Breast epithelium (tissue), 4 donors: Measurements from ENCODE around the gene TOB1. TPM values are rescaled to one million over a fixed set of nuclear protein-coding genes. Genes with fewer than 3 reads are reported as not detected.

Experiments used
- DNase-seq, 2 donors: peaks; one replicate each; pipeline ENCODE4 v3.0.0-alpha.2; 2019; ENCODE audit warnings: low spot score in 2 of 2
- H3K27ac ChIP-seq, 2 donors: fragments of 200-600 bp; sonication (generic) in 1 of 2; one replicate each; pipeline ENCODE4 v1.5.1; 2016 to 2019; ENCODE audit warnings: mild to moderate bottlenecking in 1 of 2
- H3K27me3 ChIP-seq, 2 donors: fragments of 200-600 bp; sonication (generic) in 1 of 2; one replicate each; pipeline versions ENCODE4 v1.5.1 to v1.6.0; 2017 to 2019; ENCODE audit warnings: control low read depth in 1 of 2, mild to moderate bottlenecking in 1 of 2
- H3K36me3 ChIP-seq: fragments of 200-600 bp; one replicate; pipeline ENCODE4 v1.5.1; 2019
- H3K4me1 ChIP-seq, 2 donors: fragments of 200-600 bp; sonication (generic); one replicate each; pipeline ENCODE4 v1.5.1; 2016 to 2019; ENCODE audit warnings: control low read depth in 1 of 2
- H3K4me3 ChIP-seq, 3 donors: fragments of 200-600 bp; sonication (generic); 1 replicate in 2 of 3; 2 replicates in 1 of 3; pipeline ENCODE4 v1.5.1; 2016 to 2019; ENCODE audit warnings: mild to moderate bottlenecking in 3 of 3, moderate library complexity in 2 of 3
- H3K9me3 ChIP-seq, 2 donors: fragments of 200-600 bp; sonication (generic) in 1 of 2; one replicate each; pipeline ENCODE4 v1.5.1; 2016 to 2019; ENCODE audit warnings: control low read depth in 1 of 2
- CTCF ChIP-seq, 3 donors: fragments of 450-650 bp; IDR thresholded peaks; one replicate each; pipeline ENCODE4 v1.5.1; 2016 to 2017; ENCODE audit warnings: antibody characterized with exemption in 3 of 3, mild to moderate bottlenecking in 3 of 3, moderate library complexity in 3 of 3
- POLR2A ChIP-seq: fragments of 450-650 bp; IDR thresholded peaks from one replicate; pipeline ENCODE4 v1.6.1; 2016; ENCODE audit warnings: antibody characterized with exemption, mild to moderate bottlenecking, moderate library complexity
- POLR2AphosphoS5 ChIP-seq, 3 donors: sonication (generic); formaldehyde crosslinking; IDR thresholded peaks; one replicate each; pipeline ENCODE4 v1.6.1; 2017; ENCODE audit warnings: antibody characterized with exemption in 3 of 3
- intact Hi-C: fragments of 100-400 bp; cut with DNase I; formaldehyde crosslinking; loops from one replicate; pipeline ENCODE4 v1.15.1; 2023; ENCODE audit warnings: low total_unique reads
- total RNA-seq, 3 donors: library from RNA; depleted of rRNA; stranded (reverse); fragments of >200 nt; gene quantifications; one replicate each; pipeline ENCODE4 v1.1.0, GENCODE V29; 2016

The TOB1 gene
- total RNA-seq, 3 donors from 2014 or later: 12.6 to 145 (median 54.1) TPM

DNA sequence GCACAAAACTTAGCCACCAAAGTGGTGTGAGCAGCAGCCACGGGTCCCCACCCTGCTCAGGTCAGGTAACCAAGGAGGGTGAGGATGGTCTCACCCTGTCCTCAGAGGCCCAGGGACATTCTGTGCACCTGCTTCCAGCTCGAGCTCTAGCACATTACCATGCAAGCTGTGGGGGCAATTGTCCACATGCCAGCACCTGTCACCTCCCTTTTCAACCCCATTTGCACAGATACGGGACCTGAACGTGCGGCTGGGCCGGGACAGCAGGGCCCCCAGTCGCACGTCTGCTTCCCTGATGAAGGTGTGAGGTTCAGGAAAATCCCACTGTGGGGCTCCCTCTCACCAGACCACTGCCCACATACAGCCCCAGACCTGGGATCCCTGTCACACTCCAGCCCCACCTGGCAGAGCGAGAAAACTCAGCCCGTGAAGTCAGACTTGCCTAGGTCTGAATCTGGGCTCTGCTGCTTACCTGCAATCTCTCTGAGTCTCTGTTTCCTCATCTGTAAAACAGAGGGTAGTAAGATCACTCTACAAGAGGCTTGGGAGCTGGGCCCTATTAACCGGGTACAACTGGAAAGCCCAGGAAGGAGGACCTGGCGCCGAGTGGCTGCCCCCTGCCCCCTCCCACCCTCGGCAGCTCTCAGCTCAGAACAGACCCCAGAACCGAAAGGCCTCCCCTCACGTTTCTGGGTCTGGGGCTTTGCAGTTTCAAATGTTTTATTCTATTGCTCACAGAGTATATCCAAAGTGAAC, 22.8 kb downstream of the TOB1 start:
- intact Hi-C loops: loop anchor here (5.0 to 10.0 kb wide), 2 partner anchors 56 to 299 kb away; partner anchors contain the start of gene SPATA20
- DNase-seq: no peak
- Histone ChIP-seq H3K4me1 (no peaks in the 10 kb centered on the region), H3K36me3 (no peaks in the 10 kb centered on the region), H3K9me3 (no peaks in the 10 kb centered on the region), H3K4me3 (no peak overlapping the region), H3K27ac (no peak overlapping the region), H3K27me3 (no peaks in the 10 kb centered on the region)
- TF ChIP-seq POLR2AphosphoS5 (IDR thresholded peaks at IDR 0.05): no peak
- no peak for TF ChIP-seq POLR2A
- TF ChIP-seq CTCF (IDR thresholded peaks at IDR 0.05): no peak

DNA sequence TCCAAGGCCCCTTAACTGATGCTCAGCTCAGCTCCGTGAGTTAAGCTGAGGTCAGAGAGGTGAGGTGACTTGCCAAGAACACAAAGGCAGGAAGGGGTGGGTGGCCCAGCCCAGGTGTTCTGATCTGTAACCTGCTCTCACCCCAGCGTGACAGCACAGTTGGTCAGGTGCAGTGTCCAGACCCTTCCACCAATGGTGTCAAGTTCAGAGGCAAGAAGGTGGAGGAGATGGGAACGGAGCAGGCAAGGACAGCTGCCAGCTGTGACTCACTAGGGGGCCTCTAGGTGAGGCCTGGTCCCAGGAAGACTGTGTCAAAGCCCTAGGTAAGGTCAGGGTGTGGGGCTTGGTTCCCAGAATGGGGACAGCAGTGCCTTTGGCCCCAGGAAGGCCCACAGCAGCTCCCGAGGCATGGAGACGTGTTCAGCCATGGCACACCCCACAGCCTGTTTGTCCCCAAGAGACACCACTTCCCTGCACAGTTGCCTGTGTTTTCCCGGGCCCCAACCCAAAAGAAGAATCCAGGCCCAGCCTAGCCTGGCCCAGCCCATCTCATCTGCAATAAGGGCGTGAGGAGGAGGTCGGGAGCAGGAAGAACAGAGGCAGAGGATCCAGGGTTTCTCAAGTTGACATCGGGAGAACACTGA, 23.5 kb downstream of the TOB1 start:
- no peaks in the 10 kb centered on the region for H3K27me3 ChIP-seq
- H3K4me1 ChIP-seq: no peaks in the 10 kb centered on the region
- H3K36me3 ChIP-seq: no peaks in the 10 kb centered on the region
- TF ChIP-seq CTCF (IDR thresholded peaks at IDR 0.05) (no peak), POLR2A (no peak), POLR2AphosphoS5 (IDR thresholded peaks at IDR 0.05) (no peak)
- no peaks in the 10 kb centered on the region for H3K9me3 ChIP-seq
- DNase-seq: no peak
- H3K4me3 ChIP-seq: no peak overlapping the region
- no peak overlapping the region for H3K27ac ChIP-seq
- intact Hi-C loops: loop anchor here (5.0 to 10.0 kb wide), 2 partner anchors 55 to 298 kb away; partner anchors contain the start of gene SPATA20

- Histone ChIP-seq H3K27me3 (no peaks in the 10 kb centered on the region), H3K4me1 (no peaks in the 10 kb centered on the region), H3K4me3 (no peak overlapping the region), H3K27ac (no peak overlapping the region), H3K9me3 (no peaks in the 10 kb centered on the region), H3K36me3 (no peaks in the 10 kb centered on the region)
- intact Hi-C loops: loop anchor here (5.0 to 10.0 kb wide), 2 partner anchors 55 to 297 kb away; partner anchors contain the start of gene SPATA20
- TF ChIP-seq CTCF (IDR thresholded peaks at IDR 0.05): peak; percentile 70 to 94 (median 76)
- no peak for TF ChIP-seq POLR2A
- peak in 1 of 3 donors; percentile 35 for TF ChIP-seq POLR2AphosphoS5 (IDR thresholded peaks at IDR 0.05)
- peak; percentile 62 to 79 for DNase-seq
Observed at GRCh38 chr17:50841949-50842354, 24.2 kb downstream of the TOB1 start.

DNA sequence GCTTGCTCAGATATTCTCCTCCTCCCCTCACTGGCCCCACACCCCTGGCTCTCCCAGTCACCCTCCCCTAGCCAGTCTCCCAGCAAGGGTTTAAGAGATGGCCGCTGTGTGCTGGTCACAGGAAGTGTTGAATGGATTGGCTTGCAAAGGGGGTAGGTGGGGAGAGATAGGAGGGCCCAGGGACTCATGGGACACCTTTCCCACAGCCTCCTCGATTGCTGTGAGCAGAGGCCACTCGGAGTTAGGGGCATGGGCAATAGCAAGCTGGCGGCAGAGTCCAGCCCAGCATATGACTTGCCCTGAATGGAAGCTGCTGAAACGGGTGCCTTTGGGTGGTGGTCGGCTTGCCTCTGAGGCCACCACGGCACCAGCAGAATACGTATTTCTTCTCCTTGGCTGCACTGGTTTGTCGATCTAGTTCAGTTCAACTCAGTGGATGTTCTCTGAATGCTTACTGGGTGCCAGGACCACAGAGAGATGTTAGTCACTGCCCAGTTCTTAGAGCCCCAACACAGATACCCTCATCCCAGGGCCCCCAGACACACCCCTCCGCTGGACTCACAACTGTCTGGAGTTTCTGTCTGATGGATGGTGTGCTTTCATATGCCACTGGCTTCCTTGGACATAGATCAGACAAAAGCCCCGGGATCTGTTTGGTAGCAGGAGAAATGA, 24.7 kb downstream of the TOB1 start:
- no peaks in the 10 kb centered on the region for H3K27me3 ChIP-seq
- intact Hi-C loops: loop anchor here (5.0 to 10.0 kb wide), 2 partner anchors 54 to 297 kb away; partner anchors contain the start of gene SPATA20
- H3K36me3 ChIP-seq: no peaks in the 10 kb centered on the region
- no peak for DNase-seq
- no peak overlapping the region for H3K27ac ChIP-seq
- no peak overlapping the region for H3K4me3 ChIP-seq
- H3K9me3 ChIP-seq: no peaks in the 10 kb centered on the region
- no peaks in the 10 kb centered on the region for H3K4me1 ChIP-seq
- TF ChIP-seq POLR2AphosphoS5 (IDR thresholded peaks at IDR 0.05) (no peak), CTCF (IDR thresholded peaks at IDR 0.05) (no peak), POLR2A (no peak)
